GM21786 (cell line): ENCODE data around the gene CCR9.

Experiments used
- ATAC-seq: cut with Tn5 transposase; IDR thresholded peaks from one replicate; pipeline ENCODE4 v1.9.1; 2021; ENCODE audit not compliant: unreplicated experiment

CCR9 gene

GRCh38 chr3:45871780-45872179, 14.6 kb upstream of the CCR9 start:
- no peak for ATAC-seq

GRCh38 chr3:45872569-45872968, 13.8 kb upstream of the CCR9 start:
- no peak for ATAC-seq

GRCh38 chr3:45873036-45873435, 13.3 kb upstream of the CCR9 start:
- ATAC-seq, result no peak

DNA sequence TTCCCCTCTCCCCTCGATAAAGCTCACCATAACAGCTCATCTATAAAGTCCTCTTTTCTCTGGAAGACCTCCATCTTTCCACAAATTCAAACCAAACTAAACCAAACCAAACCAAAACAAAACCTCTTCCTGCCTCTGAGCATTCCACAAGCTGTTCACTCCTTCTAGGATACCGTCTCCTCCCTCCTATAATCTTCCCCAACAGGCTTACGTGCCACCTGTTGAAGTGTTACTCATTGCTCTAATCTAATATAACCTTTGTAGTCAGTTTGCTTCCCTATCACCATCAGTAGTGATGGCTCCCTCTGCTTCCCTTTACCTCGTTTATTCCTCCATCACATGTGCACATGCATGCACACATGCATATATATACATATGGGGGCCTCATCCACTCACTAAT, 12.7 kb upstream of the CCR9 start:
- no peak for ATAC-seq

DNA sequence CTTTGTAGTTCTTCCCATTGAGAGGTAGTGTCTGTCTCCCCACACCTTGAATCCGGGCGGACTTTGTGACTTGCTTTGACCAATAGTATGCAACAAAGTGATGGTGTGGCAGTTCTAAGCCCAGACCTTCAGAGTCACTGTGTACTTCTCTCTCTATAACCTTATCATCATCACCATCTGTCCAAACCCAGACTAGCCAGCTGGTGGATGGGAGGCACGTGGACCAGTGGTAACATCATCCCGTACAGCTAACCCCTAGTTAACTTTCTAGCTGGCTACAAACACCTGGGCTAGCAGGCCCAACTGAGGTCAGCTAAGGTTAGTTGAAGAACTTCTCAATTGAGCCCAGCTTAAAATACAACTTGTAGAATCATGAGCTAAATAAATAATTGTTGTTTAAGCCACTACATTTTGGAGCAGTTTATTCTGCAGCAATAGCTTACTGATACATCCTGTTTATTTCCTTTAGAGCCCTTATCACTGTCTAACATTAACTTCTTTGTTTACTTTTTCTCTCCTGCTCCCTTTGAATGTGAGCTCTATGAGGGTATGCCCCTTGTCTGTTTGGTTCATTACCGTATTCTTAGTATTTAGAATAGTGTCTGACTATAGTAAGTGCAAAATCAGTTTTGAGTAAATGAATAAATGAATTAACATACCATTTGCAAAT, 11.5 kb upstream of the CCR9 start:
- no peak for ATAC-seq

GRCh38 chr3:45878124-45878523, 8.2 kb upstream of the CCR9 start:
- no peak for ATAC-seq

DNA sequence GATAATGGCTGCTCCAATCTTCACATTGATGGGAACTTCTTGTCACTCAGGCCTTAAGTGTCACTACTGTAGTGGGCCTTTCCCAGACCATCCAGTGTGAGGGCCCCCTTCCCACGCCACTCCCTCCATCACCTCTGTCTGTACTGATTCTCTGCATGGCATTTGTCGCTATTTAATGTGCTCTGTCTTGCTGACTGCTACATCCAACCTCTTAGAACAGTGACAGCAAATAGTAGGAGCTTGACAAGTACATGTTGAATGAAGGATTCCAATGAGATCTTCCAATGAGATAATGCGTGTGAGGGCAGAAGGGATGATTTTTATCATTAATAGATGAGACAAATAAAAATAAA, 5.6 kb upstream of the CCR9 start:
- ATAC-seq, result no peak

- no peak for ATAC-seq
Observed at GRCh38 chr3:45881078-45882022, 5.0 kb upstream of the CCR9 start.

- no peak for ATAC-seq
Observed at GRCh38 chr3:45884368-45885201, 1.8 kb upstream of the CCR9 start.

GRCh38 chr3:45887285-45887684, 942 bp downstream of the CCR9 start:
- ATAC-seq, result no peak

DNA sequence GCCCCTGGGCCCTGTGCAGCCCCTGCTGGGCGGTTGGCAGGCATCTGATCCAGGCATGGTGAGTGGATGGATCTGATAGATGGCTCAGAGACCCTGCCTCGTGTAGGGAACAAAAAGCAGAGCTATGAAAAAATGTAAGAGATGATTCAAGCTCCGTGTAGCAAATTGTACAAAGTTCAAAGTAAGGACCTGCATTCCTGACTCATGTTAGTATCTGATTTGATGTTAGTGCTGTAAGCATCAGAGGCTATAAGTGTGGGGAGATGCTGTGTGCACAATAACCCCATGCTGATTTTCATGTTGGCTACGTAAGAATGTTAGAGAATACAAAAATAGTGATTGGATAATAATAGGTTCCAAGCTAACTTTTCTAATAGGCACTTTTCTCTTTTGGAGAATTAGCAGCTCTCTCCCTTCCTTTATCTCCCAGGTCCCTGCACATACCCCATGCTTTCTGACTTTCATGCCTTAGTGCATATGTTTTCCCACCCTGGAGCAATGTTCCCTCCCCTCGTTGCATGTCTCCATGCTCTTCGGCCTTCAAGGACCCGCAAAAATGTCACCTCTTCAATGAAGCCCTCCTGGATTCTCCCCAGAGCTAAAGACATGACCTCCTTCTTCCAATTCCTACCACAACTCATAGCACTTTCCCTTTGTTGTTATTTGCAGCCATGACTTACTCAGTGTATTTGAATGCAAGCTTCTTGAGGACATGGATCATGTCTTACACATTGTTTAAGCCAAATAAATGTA, 1.6 kb downstream of the CCR9 start:
- ATAC-seq, result no peak

DNA sequence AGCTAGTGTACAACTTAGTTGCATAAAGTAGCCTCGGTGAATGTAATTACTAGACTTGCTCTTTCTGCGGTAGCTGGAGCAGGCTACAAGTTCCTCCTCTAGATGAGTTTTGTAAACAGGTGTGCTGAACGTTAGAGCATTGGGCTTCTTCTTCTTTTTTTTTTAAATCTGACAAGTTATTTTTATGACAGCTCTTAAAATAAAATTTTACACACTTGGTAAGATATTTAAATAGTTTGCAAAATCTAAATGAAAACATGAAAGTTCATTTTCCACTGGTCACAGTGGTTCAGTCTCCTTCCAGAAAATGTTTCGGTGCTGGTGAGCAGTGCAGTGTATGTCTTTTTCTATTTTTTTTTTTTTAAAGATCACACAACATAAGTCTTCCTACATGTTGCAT, 3.0 kb downstream of the CCR9 start:
- no peak for ATAC-seq

DNA sequence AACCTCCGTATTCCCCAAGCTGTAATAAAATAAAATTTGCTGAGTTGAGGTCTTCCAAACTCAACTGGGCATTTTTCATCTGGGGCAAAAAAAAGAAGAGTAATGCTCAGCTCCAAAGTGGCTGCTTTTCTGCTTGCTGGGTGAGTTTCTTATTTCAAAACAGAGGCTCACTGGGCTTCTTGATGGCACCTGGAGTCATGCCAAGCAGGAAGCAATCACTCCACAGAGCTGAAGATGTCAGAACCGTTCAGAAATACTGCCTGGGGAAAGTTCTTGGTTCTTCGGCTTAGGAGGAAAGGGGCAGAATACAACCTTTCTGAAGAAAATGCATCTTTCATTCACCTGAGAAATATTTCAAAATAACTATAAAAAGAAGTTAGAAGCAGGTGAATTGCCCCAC, 4.1 kb downstream of the CCR9 start:
- ATAC-seq, result no peak

DNA sequence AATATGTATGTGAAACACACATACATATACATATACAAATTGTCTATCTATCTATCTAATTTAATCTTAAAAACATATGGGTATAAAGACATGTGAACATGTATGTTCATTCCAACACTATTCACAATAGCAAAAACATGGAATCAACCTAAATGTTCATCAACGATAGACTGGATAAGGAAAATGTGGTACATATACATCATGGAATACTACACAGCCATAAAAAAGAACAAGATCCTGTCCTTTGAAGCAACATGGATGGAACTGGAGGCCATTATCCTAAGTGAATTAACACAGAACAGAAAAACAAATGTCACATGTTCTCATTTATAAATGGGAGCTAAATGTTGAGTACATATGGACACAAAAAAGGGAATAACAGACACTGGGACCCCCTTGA, 5.8 kb downstream of the CCR9 start:
- ATAC-seq, result no peak

- no peak for ATAC-seq
Observed at GRCh38 chr3:45894015-45894414, 7.7 kb downstream of the CCR9 start.

GRCh38 chr3:45895686-45896468, 9.5 kb downstream of the CCR9 start:
- no peak for ATAC-seq

DNA sequence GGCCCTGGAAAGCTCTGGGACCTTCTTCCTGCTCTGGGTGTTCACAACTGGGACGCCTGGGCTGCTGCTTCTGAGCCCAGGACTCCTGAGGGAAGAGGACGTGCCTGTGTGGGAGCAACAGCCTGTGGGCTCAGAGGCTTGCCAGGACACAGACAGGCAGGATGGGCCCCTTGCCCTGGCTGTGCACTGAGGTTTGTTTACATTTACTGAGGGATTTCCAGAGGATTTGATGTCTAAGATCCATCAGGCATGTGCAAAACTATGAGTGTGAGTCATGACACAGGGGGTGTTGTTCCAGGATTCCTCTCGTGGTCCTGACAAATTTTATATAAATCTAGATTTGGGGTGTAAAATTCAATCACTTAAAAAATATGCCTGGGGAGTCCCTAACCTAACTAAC, 10.6 kb downstream of the CCR9 start:
- no peak for ATAC-seq

DNA sequence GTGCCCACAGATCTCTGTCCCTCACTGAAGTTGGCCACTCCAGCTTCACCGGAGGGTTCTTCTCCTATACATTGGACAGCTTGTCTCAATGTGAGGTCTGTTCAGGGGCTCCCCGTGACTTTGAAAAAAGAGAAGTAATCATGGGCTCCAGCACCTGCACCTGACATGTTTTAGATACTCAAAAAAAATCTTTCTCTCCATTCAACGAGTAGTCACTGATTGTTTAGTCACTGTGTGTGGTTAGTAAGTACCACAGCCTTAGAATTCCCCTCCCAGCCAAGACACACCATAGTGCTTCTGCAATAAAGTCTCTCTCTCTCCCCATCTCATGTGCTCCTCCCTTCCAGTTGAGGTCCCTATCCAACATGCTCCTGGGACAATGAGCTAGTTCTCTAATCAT, 18.6 kb downstream of the CCR9 start:
- no peak for ATAC-seq

GRCh38 chr3:45905755-45906154, 19.4 kb downstream of the CCR9 start:
- no peak for ATAC-seq
